HL-60/S4 (cell line): Measurements from ENCODE around the gene IARS2.
"Not testable (repeated sequence)": the region's sequence is repeated elsewhere in the genome, so short reads cannot be mapped to it uniquely, and the experiment has no call there.

Experiments used
- in situ Hi-C: fragments of 300-500 bp; cut with MboI; formaldehyde crosslinking; loops from 2 replicates; pipeline ENCODE4 v1.14.3; 2022; ENCODE audit warnings: low sequenced_read_pairs

Gene IARS2

DNA sequence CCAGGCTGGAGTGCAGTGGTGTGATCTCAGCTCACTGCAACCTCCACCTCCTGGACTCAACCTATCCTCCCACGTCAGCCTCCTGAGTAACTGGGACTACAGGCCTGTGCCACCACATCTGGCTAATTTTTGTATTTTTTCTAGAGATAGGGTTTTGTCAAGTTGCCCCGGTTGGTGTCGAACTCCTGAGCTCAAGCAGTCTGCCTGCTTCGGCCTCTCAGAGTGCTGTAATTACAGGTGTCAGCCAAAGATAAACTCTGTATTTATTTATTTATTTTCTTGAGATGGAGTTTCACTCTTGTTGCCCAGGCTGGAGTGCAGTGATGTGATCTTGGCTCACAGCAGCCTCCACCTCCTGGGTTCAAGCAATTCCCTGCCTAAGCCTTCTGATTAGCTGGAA is 18.7 kb downstream of the IARS2 start:
- in situ Hi-C loops = not testable (repeated sequence)

- in situ Hi-C loops = no loop called here
These were observed 19.3 kb downstream of the IARS2 start for GRCh38 chr1:220113136-220113695.

DNA sequence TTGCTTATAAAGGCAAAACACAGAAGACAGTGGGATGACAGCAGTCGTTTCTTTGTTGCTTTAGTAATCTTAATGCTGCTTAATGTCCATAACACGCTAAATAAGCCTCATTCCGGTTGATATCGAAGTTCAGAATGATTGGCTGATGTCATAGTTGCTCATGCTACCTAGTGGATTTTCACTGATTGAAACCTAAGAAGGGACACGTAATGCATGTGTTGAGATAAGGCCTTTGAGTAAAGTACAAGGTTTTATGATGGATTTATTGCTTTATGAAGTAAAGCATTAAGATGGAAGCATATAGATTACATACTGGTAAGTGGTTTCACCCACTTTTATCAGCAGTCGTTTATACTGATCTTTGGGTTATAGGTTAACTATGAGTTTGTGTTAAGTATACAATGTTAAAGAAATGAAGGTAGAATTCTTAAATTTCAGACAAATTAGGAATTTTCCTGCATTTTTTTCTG is 25.1 kb downstream of the IARS2 start:
- in situ Hi-C loops = no loop called here

GRCh38 chr1:220121791-220122530 is 28.0 kb downstream of the IARS2 start:
- in situ Hi-C loops = no loop called here

- in situ Hi-C loops = no loop called here
These were observed 29.1 kb downstream of the IARS2 start for GRCh38 chr1:220123066-220123465.

DNA sequence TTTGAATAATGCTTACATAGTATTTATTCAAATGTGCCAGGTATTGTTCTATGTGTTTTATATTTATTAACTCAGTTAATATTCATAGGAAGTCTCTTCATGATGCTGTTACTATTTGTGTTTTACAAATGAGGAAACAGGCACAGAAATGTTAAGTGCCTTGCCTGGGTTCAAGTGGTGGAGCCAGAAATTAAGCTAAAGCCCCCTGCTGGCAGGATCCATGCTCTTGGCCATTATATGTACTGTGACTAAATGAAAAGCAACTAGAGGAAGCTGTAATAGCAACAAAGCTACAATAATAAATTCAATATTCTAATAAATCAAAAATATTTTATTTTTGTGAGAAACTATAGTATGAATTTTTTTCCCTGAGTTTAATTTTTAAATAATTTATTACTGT is 30.0 kb downstream of the IARS2 start:
- in situ Hi-C loops = no loop called here

DNA sequence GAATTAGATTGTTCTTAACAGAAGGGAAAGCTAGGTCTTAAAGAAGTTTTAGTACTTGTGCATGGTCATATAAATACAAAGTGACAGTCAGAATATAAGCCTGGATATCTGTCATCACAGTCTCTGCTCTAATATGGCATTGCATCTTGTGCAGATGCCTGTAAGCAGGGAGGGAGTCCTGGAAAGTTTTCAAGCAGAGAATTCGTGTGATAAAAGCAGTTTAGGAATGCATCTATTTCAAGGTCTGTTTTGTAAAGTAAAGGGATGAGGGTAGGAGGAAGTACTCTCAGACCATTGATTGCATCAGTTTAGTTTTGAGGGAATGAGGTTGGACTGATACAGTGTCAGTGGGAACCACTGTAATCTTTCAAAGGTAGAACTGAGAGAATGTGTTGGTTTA is 30.6 kb downstream of the IARS2 start:
- in situ Hi-C loops = no loop called here

GRCh38 chr1:220127076-220127475 is 33.1 kb downstream of the IARS2 start:
- in situ Hi-C loops = no loop called here

DNA sequence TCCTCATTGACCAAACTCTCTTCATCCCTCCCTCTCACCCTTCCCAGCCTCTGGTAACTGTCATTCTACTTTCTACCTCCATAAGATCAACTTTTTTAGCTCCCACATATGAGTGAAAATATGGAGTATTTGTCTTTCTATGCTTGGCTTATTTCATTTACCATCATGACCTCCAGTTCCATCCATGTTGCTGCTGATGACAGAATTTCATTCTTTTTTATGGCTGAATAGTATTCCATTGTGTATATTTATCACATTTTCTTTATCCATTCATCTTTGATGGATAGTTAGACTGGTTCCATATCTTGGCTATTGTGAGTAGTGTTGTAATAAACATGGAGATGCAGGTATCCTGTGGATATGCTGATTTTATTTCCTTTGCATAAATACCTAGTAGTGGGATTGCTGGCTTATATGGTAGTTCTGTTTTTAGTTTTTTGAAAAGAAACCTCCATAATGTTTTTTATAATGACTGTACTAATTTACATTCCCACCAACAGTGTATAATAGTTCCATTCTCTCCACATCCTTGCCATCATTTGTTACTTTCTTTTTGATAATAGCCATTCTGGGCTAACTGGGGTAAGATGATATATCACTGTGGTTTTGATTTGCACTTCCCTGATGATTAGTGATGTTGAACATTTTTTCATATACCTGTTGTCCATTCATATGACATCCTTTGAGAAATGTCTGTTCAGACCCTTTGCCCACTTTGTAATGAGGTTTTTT is 35.7 kb downstream of the IARS2 start:
- in situ Hi-C loops = no loop called here

DNA sequence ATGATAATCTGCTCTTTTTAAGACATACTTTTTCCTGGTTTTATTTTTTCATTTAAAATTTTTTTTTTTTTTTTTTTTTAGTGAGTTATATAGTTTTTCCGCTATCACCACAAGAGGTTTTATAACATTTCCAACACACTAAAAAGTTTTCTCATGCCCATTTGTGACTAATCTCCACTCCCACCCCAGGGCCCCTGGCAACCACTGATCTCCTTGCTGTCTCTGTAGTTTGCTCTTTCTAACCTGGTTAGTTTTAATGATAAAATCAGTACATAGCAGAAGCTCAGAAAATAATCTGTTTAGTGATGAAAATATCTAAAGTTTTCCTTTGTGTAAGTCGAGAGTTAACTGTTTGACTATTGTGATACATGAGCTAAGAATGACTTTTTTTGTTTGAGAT is 41.8 kb downstream of the IARS2 start:
- in situ Hi-C loops = no loop called here

GRCh38 chr1:220137019-220137786 is 43.3 kb downstream of the IARS2 start:
- in situ Hi-C loops = no loop called here

DNA sequence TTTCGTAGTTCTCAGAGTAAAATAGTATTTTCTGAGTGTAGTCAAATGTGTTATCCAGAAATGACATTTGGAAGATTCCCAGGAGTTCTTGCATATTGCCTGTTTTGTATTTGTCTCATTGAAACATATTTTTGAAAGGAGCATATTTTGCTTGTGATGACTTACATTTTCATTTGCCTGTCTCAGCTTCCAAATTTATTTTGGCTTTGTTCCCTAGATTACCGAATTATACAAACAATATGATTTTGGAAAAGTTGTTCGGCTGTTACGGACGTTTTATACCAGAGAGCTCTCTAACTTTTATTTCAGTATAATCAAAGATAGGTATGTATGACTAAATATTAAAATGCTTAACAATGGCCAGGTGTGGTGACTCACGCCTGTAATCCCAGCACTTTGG is 46.0 kb downstream of the IARS2 start:
- in situ Hi-C loops = no loop called here

DNA sequence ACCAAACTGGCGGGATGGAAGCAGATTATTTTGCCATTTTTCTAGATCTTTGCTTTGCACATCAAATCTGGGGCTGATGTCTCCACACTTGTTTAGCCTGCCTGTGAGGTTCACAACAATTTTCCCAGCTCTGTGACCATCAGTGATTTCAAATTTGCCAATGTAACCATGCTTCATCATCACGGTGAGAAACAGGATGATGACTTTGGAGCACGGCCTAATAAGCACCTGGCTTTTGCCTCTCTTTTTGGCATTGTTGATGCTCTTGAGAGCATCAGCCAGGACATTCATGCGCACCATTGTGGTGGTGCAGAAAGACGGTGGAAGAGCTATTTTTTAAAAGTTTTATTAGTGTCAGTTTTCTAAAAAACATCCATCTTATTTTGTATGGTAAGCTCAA is 50.1 kb downstream of the IARS2 start:
- in situ Hi-C loops = no loop called here

GRCh38 chr1:220149742-220150141 is 55.8 kb downstream of the IARS2 start:
- in situ Hi-C loops = no loop called here

GRCh38 chr1:220151454-220151853 is 57.5 kb downstream of the IARS2 start:
- in situ Hi-C loops = no loop called here

GRCh38 chr1:220153147-220153546 is 59.2 kb downstream of the IARS2 start:
- in situ Hi-C loops = no loop called here

GRCh38 chr1:220156620-220157146 is 62.8 kb downstream of the IARS2 start:
- in situ Hi-C loops = no loop called here

DNA sequence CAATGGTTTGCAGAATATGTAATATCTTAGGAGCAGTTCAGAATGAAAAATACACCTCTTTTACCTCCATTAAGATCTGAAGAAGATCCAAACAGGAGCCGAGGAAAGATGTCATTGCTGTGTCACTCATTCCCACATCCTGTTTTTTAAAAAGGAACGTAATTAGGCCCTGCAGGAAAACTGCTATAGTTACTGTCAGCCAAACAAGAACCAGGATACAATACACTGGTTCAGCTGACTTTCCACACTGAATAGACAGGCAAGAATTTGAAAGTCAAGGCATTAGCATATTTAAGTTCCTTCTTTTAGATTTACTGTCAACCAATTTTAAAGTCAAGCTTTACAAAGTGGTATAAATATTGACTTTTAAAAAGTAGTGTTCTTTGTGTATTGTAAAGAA is 63.8 kb downstream of the IARS2 start:
- in situ Hi-C loops = no loop called here

DNA sequence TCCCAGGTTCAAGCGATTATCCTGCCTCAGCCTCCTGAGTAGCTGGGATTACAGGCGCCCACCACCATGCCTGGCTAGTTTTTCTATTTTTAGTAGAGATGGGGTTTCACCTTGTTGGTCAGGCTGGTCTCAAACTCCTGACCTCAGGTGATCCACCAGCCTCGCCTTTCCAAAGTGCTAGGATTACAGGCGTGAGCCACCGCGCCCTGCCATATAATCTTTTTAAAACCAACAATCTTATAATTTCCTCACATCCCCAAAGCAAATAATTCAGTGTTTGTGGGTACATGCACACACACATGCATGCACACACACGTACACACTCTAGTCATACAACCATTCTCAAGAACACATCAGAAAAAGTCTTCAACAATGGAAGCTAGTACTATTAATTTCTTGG is 64.6 kb downstream of the IARS2 start:
- in situ Hi-C loops = not testable (repeated sequence)

GRCh38 chr1:220159041-220159440 is 65.1 kb downstream of the IARS2 start:
- in situ Hi-C loops = no loop called here

GRCh38 chr1:220160027-220160426 is 66.1 kb downstream of the IARS2 start:
- in situ Hi-C loops = no loop called here
